ENCODE measurements around the gene SIRT6.

Gene SIRT6

GRCh38 chr19:4215807-4216206 lies 33.4 kb upstream of the SIRT6 start:
- Mint-ChIP-seq H3K4me3 (no peak overlapping the region), H3K27ac (no peak overlapping the region), H3K27me3 (peaks cover 0 to 8% of the 10 kb centered on the region in 2 donors), H3K36me3 (ENCODE audit: insufficient read depth) (no peaks in the 10 kb centered on the region), H3K4me1 (ENCODE audit: low read depth in 2 of 2) (peaks cover 9 to 12% of the 10 kb centered on the region in 2 donors), H3K9me3 (no peaks in the 10 kb centered on the region)
- no peak for ATAC-seq (replicated peaks)
- DNase-seq: no peak

- Mint-ChIP-seq H3K4me3 (no peak overlapping the region), H3K4me1 (ENCODE audit: low read depth in 2 of 2) (peaks cover 9 to 12% of the 10 kb centered on the region in 2 donors), H3K36me3 (ENCODE audit: insufficient read depth) (no peaks in the 10 kb centered on the region), H3K27ac (no peak overlapping the region), H3K27me3 (peaks cover 0 to 28% of the 10 kb centered on the region in 2 donors), H3K9me3 (no peaks in the 10 kb centered on the region)
- ATAC-seq (replicated peaks) (no peak), DNase-seq (no peak)
Observed at GRCh38 chr19:4213116-4213515, 30.8 kb upstream of the SIRT6 start.

DNA sequence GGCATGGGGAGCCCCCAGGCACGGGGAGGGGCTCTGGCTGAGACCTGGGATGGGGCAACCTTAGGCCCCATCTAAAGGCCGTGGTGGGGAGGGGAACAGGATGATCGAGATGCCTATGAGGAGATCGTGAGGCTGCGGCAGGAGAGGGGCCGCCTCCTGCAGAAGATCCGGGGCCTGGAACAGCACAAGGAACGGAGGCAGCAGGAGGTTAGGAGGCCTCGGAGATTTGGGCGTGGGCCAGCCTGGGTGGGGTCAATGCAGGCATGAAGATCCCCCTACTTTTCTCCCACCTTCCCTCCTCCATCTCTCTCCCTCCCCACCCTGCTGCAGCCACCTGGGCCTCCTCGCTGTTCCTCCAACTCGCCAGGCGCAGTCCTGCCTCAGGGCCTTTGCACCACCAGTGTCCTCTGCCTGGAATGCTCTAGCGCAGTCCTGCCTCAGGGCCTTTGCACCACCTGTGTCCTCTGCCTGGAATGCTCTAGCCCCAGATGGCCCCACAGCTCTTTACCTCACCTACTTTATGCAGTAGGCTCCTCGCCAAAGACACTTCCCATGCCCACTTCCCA lies 27.9 kb upstream of the SIRT6 start:
- Mint-ChIP-seq H3K27ac (no peak overlapping the region), H3K9me3 (no peaks in the 10 kb centered on the region), H3K27me3 (peaks cover 0 to 37% of the 10 kb centered on the region in 2 donors), H3K4me3 (no peak overlapping the region), H3K36me3 (ENCODE audit: insufficient read depth) (no peaks in the 10 kb centered on the region), H3K4me1 (ENCODE audit: low read depth in 2 of 2) (peaks cover 9 to 12% of the 10 kb centered on the region in 2 donors)
- no peak for DNase-seq
- ATAC-seq (replicated peaks): no peak

- Mint-ChIP-seq H3K36me3 (ENCODE audit: insufficient read depth) (no peaks in the 10 kb centered on the region), H3K9me3 (no peaks in the 10 kb centered on the region), H3K4me3 (no peak overlapping the region), H3K4me1 (ENCODE audit: low read depth in 2 of 2) (no peaks in the 10 kb centered on the region), H3K27me3 (peaks cover 0 to 37% of the 10 kb centered on the region in 2 donors), H3K27ac (no peak overlapping the region)
- ATAC-seq (replicated peaks) (no peak), DNase-seq (no peak)
Observed at GRCh38 chr19:4208385-4209094, 26.2 kb upstream of the SIRT6 start.

- Mint-ChIP-seq H3K36me3 (ENCODE audit: insufficient read depth) (no peaks in the 10 kb centered on the region), H3K4me3 (no peak overlapping the region), H3K9me3 (no peaks in the 10 kb centered on the region), H3K27me3 (peaks cover 0 to 30% of the 10 kb centered on the region in 2 donors), H3K4me1 (ENCODE audit: low read depth in 2 of 2) (no peaks in the 10 kb centered on the region), H3K27ac (no peak overlapping the region)
- DNase-seq: no peak
- no peak for ATAC-seq (replicated peaks)
Observed at GRCh38 chr19:4206818-4207484, 24.6 kb upstream of the SIRT6 start.

DNA sequence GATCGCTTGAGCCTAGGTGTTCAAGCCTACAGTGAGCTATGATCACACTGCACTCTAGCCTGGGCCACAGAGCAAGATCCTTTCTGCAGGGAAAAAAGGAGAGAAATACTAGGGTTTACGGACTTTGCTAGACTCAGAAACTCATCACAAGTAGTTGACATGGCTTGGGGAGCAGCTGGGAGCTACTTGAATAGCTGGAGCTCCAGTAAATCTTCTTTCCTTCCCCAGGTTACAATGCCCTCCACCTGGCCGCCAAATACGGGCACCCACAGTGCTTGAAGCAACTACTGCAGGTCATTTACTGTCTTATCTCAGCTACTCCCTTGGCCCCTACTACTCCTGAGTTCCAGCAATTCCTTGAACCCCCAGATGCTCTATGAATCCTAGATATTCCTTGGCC lies 19.4 kb upstream of the SIRT6 start:
- peaks cover 9% of the 10 kb centered on the region in 2 donors for H3K4me1 Mint-ChIP-seq (ENCODE audit: low read depth in 2 of 2)
- no peak for ATAC-seq (replicated peaks)

GRCh38 chr19:4200940-4201542 lies 18.7 kb upstream of the SIRT6 start:
- ATAC-seq (replicated peaks) (no peak), DNase-seq (no peak)
- Mint-ChIP-seq H3K9me3 (no peaks in the 10 kb centered on the region), H3K27me3 (peaks cover 23 to 47% of the 10 kb centered on the region in 2 donors), H3K36me3 (ENCODE audit: insufficient read depth) (peaks cover 2% of the 10 kb centered on the region), H3K4me3 (no peak overlapping the region), H3K27ac (peak overlapping the region in 1 of 2 donors; percentile 2), H3K4me1 (ENCODE audit: low read depth in 2 of 2) (peaks cover 9% of the 10 kb centered on the region in 2 donors)

More for the DNA sequence above, 19.4 kb upstream of the SIRT6 start:
- no peak for DNase-seq
- H3K27ac Mint-ChIP-seq: no peak overlapping the region
- H3K27me3 Mint-ChIP-seq: peaks cover 21 to 39% of the 10 kb centered on the region in 2 donors
- H3K36me3 Mint-ChIP-seq (ENCODE audit: insufficient read depth): peaks cover 2% of the 10 kb centered on the region
- no peaks in the 10 kb centered on the region for H3K9me3 Mint-ChIP-seq
- H3K4me3 Mint-ChIP-seq: no peak overlapping the region

- DNase-seq (no peak), ATAC-seq (replicated peaks) (no peak)
- Mint-ChIP-seq H3K4me3 (no peak overlapping the region), H3K9me3 (no peaks in the 10 kb centered on the region), H3K36me3 (ENCODE audit: insufficient read depth) (peaks cover 2% of the 10 kb centered on the region), H3K27ac (no peak overlapping the region), H3K4me1 (ENCODE audit: low read depth in 2 of 2) (peaks cover 9% of the 10 kb centered on the region in 2 donors), H3K27me3 (peaks cover 27 to 59% of the 10 kb centered on the region in 2 donors)
Observed at GRCh38 chr19:4199699-4200293, 17.4 kb upstream of the SIRT6 start.

GRCh38 chr19:4198467-4199126 lies 16.2 kb upstream of the SIRT6 start:
- ATAC-seq (replicated peaks) (no peak), DNase-seq (no peak)
- peaks cover 35 to 71% of the 10 kb centered on the region in 2 donors for H3K27me3 Mint-ChIP-seq
- no peak overlapping the region for H3K27ac Mint-ChIP-seq
- H3K4me3 Mint-ChIP-seq: no peak overlapping the region
- peaks cover 2% of the 10 kb centered on the region for H3K36me3 Mint-ChIP-seq (ENCODE audit: insufficient read depth)
- H3K4me1 Mint-ChIP-seq (ENCODE audit: low read depth in 2 of 2): peaks cover 9 to 13% of the 10 kb centered on the region in 2 donors
- H3K9me3 Mint-ChIP-seq: no peaks in the 10 kb centered on the region

DNA sequence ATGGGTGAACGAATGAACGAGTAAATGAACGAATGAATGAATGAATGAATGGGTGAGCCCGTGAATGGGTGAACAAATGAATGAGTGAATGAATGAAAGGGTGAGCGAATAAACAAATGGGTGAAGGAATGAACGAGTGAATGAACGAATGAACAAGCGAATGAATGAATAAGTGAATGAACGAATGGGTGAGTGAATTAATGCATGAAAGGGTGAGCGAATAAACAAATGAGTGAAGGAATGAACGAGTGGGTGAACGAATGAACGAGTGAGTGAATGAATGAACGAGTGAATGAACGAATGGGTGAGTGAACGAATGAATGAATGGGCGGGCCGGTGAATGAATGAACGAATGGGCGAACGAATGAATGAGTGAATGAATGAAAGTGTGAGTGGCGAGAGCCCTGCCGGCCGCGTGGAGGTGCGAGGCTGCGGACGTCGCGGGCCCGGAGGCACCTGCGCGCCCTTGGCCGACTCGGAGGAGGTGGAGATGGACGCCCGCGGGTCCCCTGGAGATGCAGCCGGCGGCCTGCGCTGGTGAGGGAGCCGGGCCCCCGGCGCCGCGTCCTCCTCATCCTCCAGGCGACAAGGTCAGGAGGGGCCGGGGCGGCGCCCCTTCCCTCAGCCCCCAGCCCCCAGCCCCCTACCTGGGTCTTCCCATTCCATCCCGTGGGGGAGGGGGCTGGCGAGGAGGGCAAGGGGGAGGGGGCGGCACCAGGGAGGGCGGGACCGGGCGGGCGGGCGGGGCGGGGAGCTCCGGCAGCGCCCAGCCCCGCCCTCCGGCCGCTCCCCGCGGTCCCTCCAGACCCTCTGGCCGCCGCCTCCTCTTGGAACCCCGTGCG lies 15.5 kb upstream of the SIRT6 start:
- Mint-ChIP-seq H3K4me1 (ENCODE audit: low read depth in 2 of 2) (peaks cover 9 to 13% of the 10 kb centered on the region in 2 donors), H3K27me3 (peaks cover 35 to 79% of the 10 kb centered on the region in 2 donors), H3K27ac (no peak overlapping the region), H3K4me3 (peak overlapping the region; percentile 5 to 9), H3K36me3 (ENCODE audit: insufficient read depth) (peaks cover 2% of the 10 kb centered on the region), H3K9me3 (no peaks in the 10 kb centered on the region)
- ATAC-seq (replicated peaks): no peak
- no peak for DNase-seq

GRCh38 chr19:4197228-4197624 lies 14.9 kb upstream of the SIRT6 start:
- ATAC-seq (replicated peaks) (no peak), DNase-seq (no peak)
- Mint-ChIP-seq H3K9me3 (no peaks in the 10 kb centered on the region), H3K27me3 (peaks cover 35 to 79% of the 10 kb centered on the region in 2 donors), H3K36me3 (ENCODE audit: insufficient read depth) (peaks cover 2% of the 10 kb centered on the region), H3K4me3 (no peak overlapping the region), H3K27ac (no peak overlapping the region), H3K4me1 (ENCODE audit: low read depth in 2 of 2) (peaks cover 9 to 13% of the 10 kb centered on the region in 2 donors)

- Mint-ChIP-seq H3K4me1 (ENCODE audit: low read depth in 2 of 2) (peaks cover 9 to 13% of the 10 kb centered on the region in 2 donors), H3K27me3 (peaks cover 35 to 79% of the 10 kb centered on the region in 2 donors), H3K27ac (no peak overlapping the region), H3K36me3 (ENCODE audit: insufficient read depth) (peaks cover 2% of the 10 kb centered on the region), H3K4me3 (no peak overlapping the region), H3K9me3 (no peaks in the 10 kb centered on the region)
- ATAC-seq (replicated peaks) (no peak), DNase-seq (no peak)
Observed at GRCh38 chr19:4196587-4197148, 14.3 kb upstream of the SIRT6 start.
